K562 (cell line): Measurements from ENCODE around the gene KSR2. TPM values are rescaled to one million over a fixed set of nuclear protein-coding genes. Genes with fewer than 3 reads are reported as not detected.

Experiments
- ATAC-seq: fragments of 200-7000 bp; cut with Tn5 transposase; 3 replicates; pipeline ENCODE4 v1.9.1; 2020; ENCODE audit warnings: moderate library complexity
- BruUV-seq: library from RNA; stranded (reverse); fragments of 400-500 nt; replicated peaks from 2 replicates; lab custom pipeline; 2021; lab: Mats Ljungman, UMichigan
- CTCF ChIA-PET: fragments of 300-600 bp; formaldehyde crosslinking; extraction: SDS; loops from one replicate; lab custom pipeline; 2021; ENCODE audit warnings: low intra/inter-chr PET ratio; lab: Yijun Ruan, JAX
- POLR2A ChIA-PET: fragments of 300-600, 350-650 bp; sonication (Branson Sonifier 250); formaldehyde crosslinking; extraction: SDS; loops from one replicate; lab custom pipeline; 2021; ENCODE audit warnings: antibody characterized with exemption, inconsistent platforms; lab: Yijun Ruan, JAX
- DNase-seq, 4 experiments: peaks; one replicate each; pipeline versions ENCODE4 v3.0.0 to v3.0.0-alpha.2; 2011 to 2018; ENCODE audit warnings: low spot score in 3 of 4, mixed read lengths in 3 of 4; ENCODE audit errors: extremely low read depth in 1 of 4
- FAIRE-seq: peaks from 2 replicates; lab custom pipeline; 2011; peaks lifted over from hg19 to GRCh38; lab: Jason Lieb, UNC
- H2AFZ ChIP-seq: 2 replicates; pipeline ENCODE4 v1.6.0; 2011; ENCODE audit warnings: low read depth, low read length, control low read depth, inconsistent platforms
- H3K27ac ChIP-seq: fragments of 200-600 bp; 3 replicates; pipeline ENCODE4 v1.8.0; 2011; ENCODE audit warnings: low read depth, mild to moderate bottlenecking, control low read depth, inconsistent platforms, low read length, moderate library complexity, mixed read lengths; ENCODE audit errors: extremely low read depth
- H3K27me3 ChIP-seq, 2 experiments: fragments of 300-600 bp in 1 of 2; 2 replicates in 1 of 2; 3 replicates in 1 of 2; pipeline versions ENCODE4 v1.6.0 to v1.8.0; 2011; ENCODE audit warnings: inconsistent platforms in 2 of 2, low read length in 2 of 2, mild to moderate bottlenecking in 1 of 2, mixed read lengths in 1 of 2, moderate library complexity in 1 of 2; ENCODE audit not compliant: control insufficient read depth in 2 of 2, insufficient read depth in 2 of 2
- H3K36me3 ChIP-seq: fragments of 300-600 bp; 3 replicates; pipeline ENCODE4 v1.8.0; 2011; ENCODE audit warnings: mild to moderate bottlenecking, low read length, inconsistent platforms; ENCODE audit not compliant: control insufficient read depth, insufficient read depth
- H3K4me1 ChIP-seq, 2 experiments: fragments of 200-600 bp in 1 of 2; replicated peaks in 1 of 2; 2 replicates in 1 of 2; 3 replicates in 1 of 2; pipeline versions ENCODE4 v1.5.1 to v1.8.0; 2011; ENCODE audit warnings: inconsistent platforms in 2 of 2, low read length in 2 of 2, mild to moderate bottlenecking in 1 of 2, mixed read lengths in 1 of 2, moderate library complexity in 1 of 2; ENCODE audit not compliant: control insufficient read depth in 2 of 2, insufficient read depth in 2 of 2
- H3K4me2 ChIP-seq: 2 replicates; pipeline ENCODE4 v1.6.1; 2011; ENCODE audit warnings: low read length, control low read depth, inconsistent platforms, mixed read lengths; ENCODE audit not compliant: insufficient read depth
- H3K4me3 ChIP-seq: fragments of 200-600 bp; sonication (generic), shearing (Covaris generic); 2 replicates; pipeline ENCODE4 v1.5.1; 2016; ENCODE audit warnings: control low read depth, inconsistent platforms
- H3K79me2 ChIP-seq: fragments of 200-600 bp; 3 replicates; pipeline ENCODE4 v1.8.0; 2011; ENCODE audit warnings: low read length, inconsistent platforms; ENCODE audit not compliant: control insufficient read depth, insufficient read depth
- H3K9ac ChIP-seq, 2 experiments: 2 replicates each; pipeline versions ENCODE4 v1.6.0 to v1.6.1; 2011; ENCODE audit warnings: low read depth in 2 of 2, low read length in 2 of 2, control low read depth in 1 of 2, inconsistent platforms in 1 of 2, mild to moderate bottlenecking in 1 of 2, mixed read lengths in 1 of 2; ENCODE audit not compliant: insufficient read depth in 1 of 2
- H3K9me1 ChIP-seq: one replicate; pipeline ENCODE4 v1.6.0; 2011; ENCODE audit warnings: inconsistent platforms, mild to moderate bottlenecking, low read length, moderate library complexity; ENCODE audit not compliant: control insufficient read depth, insufficient read depth
- H3K9me3 ChIP-seq: replicated peaks from 2 replicates; pipeline ENCODE4 v1.5.1; 2011; ENCODE audit warnings: low read depth, low read length, inconsistent platforms; ENCODE audit not compliant: control insufficient read depth, insufficient read depth
- H4K20me1 ChIP-seq: replicated peaks from 2 replicates; pipeline ENCODE4 v1.6.1; 2011; ENCODE audit warnings: low read length, inconsistent platforms, mixed read lengths; ENCODE audit not compliant: control insufficient read depth, insufficient read depth
- CEBPB ChIP-seq: fragments of 450-650 bp; IDR thresholded peaks from 2 replicates; pipeline ENCODE4 v1.6.1; 2016; ENCODE audit warnings: missing genetic modification characterization, missing compliant biosample characterization
- CEBPG ChIP-seq, 3 experiments: fragments of 200-800 bp in 1 of 3; sonication (Bioruptor generic) in 1 of 3; sonication (generic) in 1 of 3; formaldehyde crosslinking in 1 of 3; IDR thresholded peaks in 2 of 3; conservative IDR thresholded peaks in 1 of 3; 2 replicates each; pipeline versions ENCODE4 v1.6.1 to v1.8.0; 2016 to 2022; ENCODE audit warnings: missing compliant biosample characterization in 2 of 3, missing genetic modification characterization in 2 of 3, mild to moderate bottlenecking in 1 of 3, missing genetic modification reagents in 1 of 3
- CHD1 ChIP-seq: fragments of 200-600 bp; sonication (generic); IDR thresholded peaks from one replicate; pipeline ENCODE4 v1.6.1; 2012; ENCODE audit warnings: mild to moderate bottlenecking, moderate library complexity, low read length, inconsistent platforms
- FOXA3 ChIP-seq, 2 experiments: fragments of 450-650 bp in 1 of 2; sonication (generic) in 1 of 2; formaldehyde crosslinking; IDR thresholded peaks in 1 of 2; conservative IDR thresholded peaks in 1 of 2; 2 replicates each; pipeline versions ENCODE4 v1.4.0 to v1.8.0; 2020 to 2022; ENCODE audit warnings: mild to moderate bottlenecking in 2 of 2, missing genetic modification reagents in 1 of 2
- ILK ChIP-seq: fragments of 450-650 bp; IDR thresholded peaks from 2 replicates; pipeline ENCODE4 v1.6.1; 2016; ENCODE audit warnings: missing genetic modification characterization, low read depth, mild to moderate bottlenecking, missing compliant biosample characterization, moderate library complexity, borderline replicate concordance
- MYC ChIP-seq, 2 experiments: fragments of 250-450 bp in 1 of 2; sonication (Bioruptor Pico) in 1 of 2; IDR thresholded peaks; 2 replicates each; pipeline versions ENCODE4 v1.5.1 to v1.6.1; 2012 to 2021; ENCODE audit warnings: low read depth in 2 of 2, borderline replicate concordance in 1 of 2, improper control_type of control experiment in 1 of 2, low read length in 1 of 2, mild to moderate bottlenecking in 1 of 2, moderate library complexity in 1 of 2
- SRSF1 ChIP-seq: fragments of 200-400 bp; formaldehyde crosslinking; IDR thresholded peaks from 2 replicates; pipeline ENCODE4 v1.6.1; 2017; ENCODE audit warnings: mild to moderate bottlenecking, low read depth, low read length, moderate library complexity
- ZNF699 ChIP-seq: fragments of 250-450 bp; sonication (Bioruptor Pico); IDR thresholded peaks from 2 replicates; pipeline ENCODE4 v1.8.0; 2021; ENCODE audit warnings: mild to moderate bottlenecking, moderate library complexity; ENCODE audit not compliant: insufficient replicate concordance
- ZSCAN29 ChIP-seq: fragments of 450-650 bp; IDR thresholded peaks from 2 replicates; pipeline ENCODE4 v1.6.1; 2017
- WGBS: fragments of 100-300 bp; shearing (Covaris generic); methylation state at CpG from one replicate; pipeline ENCODE4 v1.1.6; 2016; ENCODE audit warnings: low coverage, mixed read lengths; ENCODE audit not compliant: insufficient coverage; ENCODE audit errors: missing lambda C conversion rate; 5-methylcytosine and 5-hydroxymethylcytosine counted together
- in situ Hi-C: fragments of 300-500 bp; cut with MboI; formaldehyde crosslinking; loops from 4 replicates; pipeline ENCODE4 v1.15.0; 2018; ENCODE audit warnings: inconsistent platforms, mixed read lengths
- intact Hi-C: fragments of 100-400 bp; cut with micrococcal nuclease; formaldehyde crosslinking; loops from 2 replicates; pipeline ENCODE4 v1.14.2; 2022
- polyA plus RNA-seq, 8 experiments: library from polyadenylated mRNA; depleted of rRNA in 4 of 8; stranded (reverse) in 5 of 8; unstranded in 3 of 8; fragments of >200 nt; fragmentation: Nextera tagmentation in 2 of 8; fragmentation: Illumina TruSeq in 1 of 8; extraction: Ambion mirVana in 2 of 8; extraction: Trizol in 1 of 8; gene quantifications; 2 replicates each; pipeline versions ENCODE4 v1.2.1 to v1.2.3, GENCODE V29; 2011 to 2014; ENCODE audit warnings: inconsistent platforms in 1 of 8, missing spikeins in 1 of 8
- total RNA-seq, 7 experiments: library from RNA; depleted of rRNA in 6 of 7; stranded (reverse); fragments of >200 nt in 6 of 7; fragmentation: Illumina TruSeq in 2 of 7; extraction: Trizol in 2 of 7; gene quantifications; 2 replicates each; pipeline versions ENCODE4 v1.2.1 to v1.2.3, GENCODE V29; 2011 to 2021; ENCODE audit warnings: low replicate concordance in 1 of 7

The KSR2 gene
- total and polyA plus RNA-seq, 9 of the 15 experiments (the other 6 are each of a cell fraction or from before 2014, with no cell fraction given), result not detected

DNA sequence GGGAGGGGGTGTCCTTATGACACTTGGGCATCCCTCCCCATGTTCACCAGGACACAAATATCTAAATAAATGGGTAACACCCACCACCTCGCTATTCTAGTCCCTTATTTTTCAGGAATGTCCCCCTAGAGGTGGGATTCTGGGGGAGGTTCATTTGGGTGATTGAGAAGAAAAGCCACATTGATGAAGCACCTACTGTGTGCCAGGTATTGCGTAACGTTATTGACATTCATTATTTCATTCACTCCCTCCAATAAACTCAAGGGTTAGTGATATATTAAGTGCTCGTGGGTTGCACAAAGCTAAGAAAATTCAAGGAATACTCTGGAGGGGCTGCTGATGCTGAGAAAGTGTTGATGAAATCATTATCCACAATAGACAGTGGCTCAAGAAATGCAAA, 514.8 kb downstream of the KSR2 start:
- no peaks in the 10 kb centered on the region for H3K79me2 ChIP-seq
- POLR2A ChIA-PET, result no interaction called here
- ATAC-seq, result no peak
- TF ChIP-seq CEBPB (tag), result peak; percentile 76
- no peak for TF ChIP-seq ZSCAN29
- TF ChIP-seq CEBPG (CRISPR knock-in tag; IDR thresholded peaks at IDR 0.05), result no peak
- peak in 1 of 2 experiments; percentile 84; a peak in 2 of 4 replicates for TF ChIP-seq CEBPG (tag; conservative IDR thresholded peaks at IDR 0.05 in 1 of 2, IDR thresholded peaks at IDR 0.05 in 1 of 2)
- TF ChIP-seq, all 486 proteins: peak for 2
- Histone ChIP-seq H4K20me1 (no peaks in the 10 kb centered on the region), H3K27me3 (peaks cover 0 to 4% of the 10 kb centered on the region in 2 experiments; a peak in 1 of 5 replicates), H3K27ac (no peak overlapping the region), H3K36me3 (no peaks in the 10 kb centered on the region), H3K9me3 (no peaks in the 10 kb centered on the region), H3K9ac (no peak overlapping the region), H3K9me1 (no peaks in the 10 kb centered on the region), H3K4me1 (no peaks in the 10 kb centered on the region), H2AFZ (no peak overlapping the region), H3K4me3 (no peak overlapping the region), H3K4me2 (no peak overlapping the region)
- CTCF ChIA-PET, result no interaction called here
- WGBS, result 0% methylated on average over 4 of the region's 4 CpGs
- intact Hi-C loops (no loop called here), in situ Hi-C loops (no loop called here)
- no TSS peak for BruUV-seq
- DNase-seq, result no peak
- no peak for FAIRE-seq

DNA sequence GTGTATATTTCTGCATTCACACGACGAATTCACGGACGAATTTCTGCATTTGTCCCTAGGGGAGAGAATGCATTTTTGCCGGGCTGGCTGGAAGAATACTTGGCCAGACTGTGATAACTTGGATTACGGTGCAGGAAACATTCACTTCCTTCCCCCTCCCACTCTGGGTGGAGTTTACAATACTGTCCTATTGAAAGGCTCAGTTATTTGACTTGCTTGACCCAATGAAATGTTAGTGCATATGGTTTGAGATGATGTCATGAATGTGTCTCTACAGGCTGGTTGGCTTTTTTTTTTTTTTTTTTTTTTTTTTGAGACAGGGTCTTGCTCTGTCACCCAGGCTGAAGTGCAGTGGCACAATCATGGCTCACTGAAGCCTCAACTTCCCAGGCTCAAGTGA, 516.7 kb downstream of the KSR2 start:
- CTCF ChIA-PET, result no interaction called here
- no TSS peak for BruUV-seq
- Histone ChIP-seq H3K4me1 (no peaks in the 10 kb centered on the region), H3K79me2 (no peaks in the 10 kb centered on the region), H4K20me1 (no peaks in the 10 kb centered on the region), H3K27ac (no peak overlapping the region), H3K9ac (no peak overlapping the region), H3K4me2 (no peak overlapping the region), H3K4me3 (no peak overlapping the region), H3K9me1 (no peaks in the 10 kb centered on the region), H3K27me3 (peaks cover 0 to 8% of the 10 kb centered on the region in 2 experiments; a peak in 1 of 5 replicates), H2AFZ (no peak overlapping the region), H3K9me3 (no peaks in the 10 kb centered on the region), H3K36me3 (no peaks in the 10 kb centered on the region)
- intact Hi-C loops, result no loop called here
- no peak for DNase-seq
- 2% methylated on average over 6 of the region's 6 CpGs for WGBS
- ATAC-seq, result no peak
- no peak for FAIRE-seq
- in situ Hi-C loops, result no loop called here
- TF ChIP-seq FOXA3 (CRISPR knock-in tag; conservative IDR thresholded peaks at IDR 0.05 in 1 of 2, IDR thresholded peaks at IDR 0.05 in 1 of 2) (no peak), CHD1 (no peak), MYC (IDR thresholded peaks at IDR 0.05; ENCODE audit: low read depth, low read length) (no peak), MYC (CRISPR knock-in tag; IDR thresholded peaks at IDR 0.05; ENCODE audit: borderline replicate concordance, low read depth) (no peak), ZNF699 (no peak), ILK (no peak), SRSF1 (no peak)
- POLR2A ChIA-PET, result no interaction called here
